ENCODE data around the gene FAM83D.
A peak's percentile ranks its signal among the peaks of the same experiment; 100 is the strongest.
"Not testable (repeated sequence)": the region's sequence is repeated elsewhere in the genome, so short reads cannot be mapped to it uniquely, and the experiment has no call there.

Gene FAM83D

DNA sequence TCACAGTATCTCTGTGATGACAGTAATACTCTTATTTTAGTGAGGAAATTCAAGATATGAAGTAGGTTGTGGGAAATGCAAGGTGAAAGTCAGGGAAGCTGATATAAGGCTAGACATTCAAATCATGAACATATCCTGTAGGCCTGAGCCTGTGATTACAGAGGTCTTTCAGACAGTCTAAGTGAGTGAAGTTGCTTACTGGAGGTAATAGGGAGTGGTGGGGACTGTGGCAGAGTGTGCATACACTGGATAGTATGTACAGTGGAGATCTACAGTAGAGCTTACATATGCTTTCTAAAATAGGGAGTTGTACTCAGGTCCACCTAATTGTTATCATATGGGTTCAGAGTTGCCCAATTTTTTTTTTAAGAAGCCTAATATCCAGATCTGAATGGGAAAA lies 39.0 kb downstream of the FAM83D start:
- DNase-seq (ENCODE audit: low read depth) = no peak

- no peak for DNase-seq (ENCODE audit: low read depth)
Measured at GRCh38 chr20:38968090-38968489, 41.9 kb downstream of the FAM83D start.

DNA sequence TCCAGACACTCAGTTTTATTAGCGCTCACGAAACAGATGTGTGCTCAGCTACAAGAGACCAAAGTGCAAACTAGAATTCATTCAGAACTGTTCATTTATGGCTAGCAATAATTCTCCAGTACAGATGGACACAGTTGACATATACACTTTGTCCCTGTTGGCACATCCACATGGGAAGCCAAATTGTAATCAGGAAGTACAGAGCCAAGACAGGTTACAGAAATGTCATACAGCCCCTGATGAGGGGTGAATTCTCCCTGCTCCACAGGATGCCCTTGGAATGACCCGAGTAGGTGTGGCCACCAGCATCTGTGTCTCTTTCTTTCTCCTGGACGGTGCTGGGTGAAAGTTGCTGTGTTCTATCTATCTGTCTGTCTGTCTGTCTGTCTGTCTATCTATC lies 43.5 kb downstream of the FAM83D start:
- DNase-seq (ENCODE audit: low read depth) = peak; percentile 62

DNA sequence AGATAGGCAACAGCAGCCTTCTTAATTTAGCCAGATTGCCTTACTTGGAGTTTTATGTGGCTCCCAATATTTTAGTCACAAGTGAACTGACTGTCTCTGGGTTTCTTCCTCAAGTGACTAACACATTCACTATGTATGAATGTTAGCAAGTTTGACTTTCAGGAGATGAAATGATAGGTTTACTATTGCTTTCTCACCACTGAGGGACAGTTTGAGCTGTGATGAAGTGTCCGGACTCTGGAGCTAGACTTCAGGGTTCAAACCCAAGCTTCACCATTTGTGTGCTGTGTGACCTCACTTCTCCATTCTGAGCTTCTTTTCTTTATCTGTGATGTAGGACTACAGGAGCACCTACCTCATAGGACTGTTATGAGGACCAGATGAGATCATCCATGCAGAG lies 44.1 kb downstream of the FAM83D start:
- peak; percentile 97 for DNase-seq (ENCODE audit: low read depth)

GRCh38 chr20:38973107-38973506 lies 46.9 kb downstream of the FAM83D start:
- DNase-seq (ENCODE audit: low read depth) = peak; percentile 16

- peak; percentile 75 for DNase-seq (ENCODE audit: low read depth)
Measured at GRCh38 chr20:38973645-38974044, 47.4 kb downstream of the FAM83D start.

- DNase-seq (ENCODE audit: low read depth) = peak; percentile 62
Measured at GRCh38 chr20:38975539-38976120, 49.4 kb downstream of the FAM83D start.

DNA sequence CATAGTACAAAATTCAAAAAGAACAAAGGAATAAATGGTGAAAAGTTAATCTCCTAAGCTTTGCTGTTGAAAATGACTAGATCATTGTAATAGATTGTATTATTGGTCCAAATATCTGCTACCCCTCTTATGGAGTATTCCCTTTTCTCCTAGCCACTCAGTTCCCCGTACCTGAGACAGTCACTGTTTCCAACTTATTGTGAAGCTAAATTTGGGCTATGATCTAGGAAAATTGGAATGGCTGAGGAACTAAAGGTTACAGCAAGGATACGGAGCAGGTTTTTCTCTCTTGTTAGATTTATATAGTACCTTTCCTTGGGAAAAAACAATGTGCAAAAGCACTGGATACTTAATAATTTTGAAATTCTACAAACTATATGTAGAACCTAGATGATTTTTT lies 53.2 kb downstream of the FAM83D start:
- DNase-seq (ENCODE audit: low read depth) = no peak

GRCh38 chr20:38979842-38980241 lies 53.6 kb downstream of the FAM83D start:
- DNase-seq (ENCODE audit: low read depth) = no peak

DNA sequence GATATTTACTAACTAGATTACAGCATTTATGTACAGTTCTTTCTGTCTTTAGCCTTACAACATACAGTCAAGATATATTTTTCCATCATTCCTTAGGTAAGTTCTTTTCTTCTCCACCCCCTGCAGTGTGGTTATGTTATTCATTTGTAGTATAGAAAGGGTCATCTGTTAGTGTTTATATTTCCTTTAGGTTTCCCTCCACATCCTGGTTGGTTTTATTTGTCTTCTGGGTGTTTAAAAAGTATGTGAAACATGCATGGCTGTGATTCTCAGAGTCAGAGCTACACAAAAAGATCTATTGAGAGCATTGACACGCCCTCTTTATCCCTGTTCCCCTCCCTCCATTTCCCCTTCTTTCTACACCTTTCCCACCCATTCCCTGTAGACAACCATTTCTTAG lies 56.1 kb downstream of the FAM83D start:
- peak; percentile 69 for DNase-seq (ENCODE audit: low read depth)

DNA sequence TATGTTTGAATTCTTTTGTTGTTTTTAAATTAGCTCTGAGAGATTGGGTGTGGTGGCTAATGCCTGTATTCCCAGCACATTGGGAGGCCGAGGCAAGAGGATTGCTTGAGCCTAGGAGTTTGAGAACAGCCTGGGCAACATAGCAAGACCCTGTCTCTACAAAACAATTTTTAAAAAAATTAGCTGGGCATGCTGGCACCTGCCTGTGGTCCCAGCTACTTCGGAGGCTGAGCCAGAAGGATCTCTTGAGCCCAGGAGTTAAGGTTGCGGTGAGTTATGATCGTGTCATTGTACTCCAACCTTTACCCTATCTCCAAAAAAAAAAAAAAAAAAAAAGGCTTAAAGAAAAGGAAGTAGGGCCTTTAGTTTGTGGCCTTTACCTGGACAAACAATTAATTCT lies 58.8 kb downstream of the FAM83D start:
- no peak for DNase-seq (ENCODE audit: low read depth)

GRCh38 chr20:38985603-38986170 lies 59.5 kb downstream of the FAM83D start:
- DNase-seq (ENCODE audit: low read depth) = peak; percentile 95

DNA sequence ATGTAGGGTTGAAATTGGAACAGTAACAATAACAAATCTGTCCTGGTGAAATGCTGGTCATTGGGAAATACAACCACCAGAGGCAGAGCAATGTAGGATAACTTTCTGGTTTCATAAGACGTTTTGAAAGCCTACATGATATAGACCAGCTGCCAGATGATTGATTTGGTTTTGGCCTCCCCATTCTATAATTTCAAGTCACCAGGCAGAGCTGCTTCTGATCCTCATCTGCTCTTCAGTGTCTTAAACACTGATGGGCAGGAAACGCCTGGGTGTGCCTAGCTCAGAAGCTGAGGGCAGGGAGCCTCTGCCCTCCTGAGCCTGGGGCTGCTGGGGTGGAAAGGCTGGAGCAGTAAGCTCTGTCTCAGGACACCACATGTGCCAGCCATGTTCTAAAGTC lies 60.4 kb downstream of the FAM83D start:
- DNase-seq (ENCODE audit: low read depth) = no peak

DNA sequence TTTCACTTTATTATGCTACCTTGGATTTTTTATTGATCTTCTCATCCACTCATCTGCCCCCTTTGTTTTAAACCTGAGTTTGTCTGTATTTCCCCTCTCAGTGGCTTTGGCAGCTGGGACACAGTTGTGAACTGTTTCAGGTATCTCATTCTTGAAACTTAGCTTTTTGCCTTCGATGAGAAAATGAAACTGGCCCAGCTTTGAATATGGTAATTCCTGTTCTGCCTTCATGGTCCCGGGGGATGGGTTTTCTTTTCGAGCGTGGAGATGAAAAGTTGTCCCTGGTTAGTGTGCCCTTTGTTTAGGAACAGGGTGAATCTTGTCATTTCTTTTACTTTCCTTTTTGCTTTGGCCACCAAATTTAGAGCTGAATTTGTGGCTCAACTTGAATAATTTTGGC lies 61.6 kb downstream of the FAM83D start:
- DNase-seq (ENCODE audit: low read depth) = no peak

DNA sequence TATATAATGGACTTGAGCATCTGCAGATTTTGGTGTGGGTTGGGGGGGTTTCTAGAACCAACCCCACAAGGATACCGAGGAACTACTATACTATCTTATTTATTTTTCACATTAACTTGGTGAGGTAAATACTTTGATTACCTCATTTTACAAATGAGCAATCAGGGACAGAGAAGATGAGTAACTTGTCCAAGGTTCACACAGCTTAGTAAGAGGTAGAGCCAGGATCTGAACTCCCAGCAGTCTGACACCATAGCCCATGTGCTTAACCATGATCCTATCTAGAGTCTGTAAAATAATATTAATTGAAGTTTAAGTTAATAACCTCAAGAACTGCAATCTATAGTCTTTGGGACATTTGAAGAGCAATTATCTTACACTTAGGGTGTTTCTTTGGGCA lies 64.5 kb downstream of the FAM83D start:
- no peak for DNase-seq (ENCODE audit: low read depth)

DNA sequence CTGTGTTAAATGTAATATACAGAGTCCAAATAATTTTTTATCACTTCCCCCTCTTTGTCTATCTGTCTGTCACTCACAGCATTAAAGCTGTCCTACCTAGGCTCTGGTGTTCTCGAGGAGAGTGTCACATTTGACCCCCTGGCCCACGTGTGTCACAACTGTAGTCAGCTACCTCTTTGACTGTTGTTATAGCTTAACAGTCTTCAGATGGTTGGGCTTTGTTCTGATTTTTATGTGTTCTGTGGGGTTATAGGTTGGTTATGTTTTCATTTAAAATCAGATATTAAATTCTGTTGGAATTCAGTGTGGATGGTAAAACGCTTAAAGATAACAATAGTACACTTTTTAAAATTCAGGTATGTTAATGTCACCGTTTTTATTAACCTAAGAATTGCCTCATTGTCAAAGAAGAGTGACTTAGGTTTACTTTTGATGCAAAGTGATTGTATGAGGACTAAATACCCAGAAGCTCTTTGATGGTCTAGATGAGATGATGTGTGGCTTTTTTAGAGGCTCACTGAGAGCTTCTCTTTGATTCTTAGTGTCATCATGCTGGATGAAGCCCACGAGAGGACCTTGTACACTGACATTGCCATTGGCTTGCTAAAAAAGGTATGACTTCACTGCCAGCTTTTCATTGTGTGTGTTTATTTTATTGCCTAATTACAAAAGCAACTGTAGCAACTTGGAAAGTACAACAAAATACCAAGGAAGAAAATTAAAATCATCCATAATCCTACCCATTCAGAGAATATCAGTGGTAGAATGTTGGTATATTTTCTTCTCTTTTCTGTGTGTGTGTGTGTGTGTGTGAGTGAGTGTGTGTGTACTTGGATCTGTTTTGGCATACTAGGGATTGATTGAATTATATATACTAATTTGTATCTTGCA lies 65.8 kb downstream of the FAM83D start:
- DNase-seq (ENCODE audit: low read depth) = no peak

DNA sequence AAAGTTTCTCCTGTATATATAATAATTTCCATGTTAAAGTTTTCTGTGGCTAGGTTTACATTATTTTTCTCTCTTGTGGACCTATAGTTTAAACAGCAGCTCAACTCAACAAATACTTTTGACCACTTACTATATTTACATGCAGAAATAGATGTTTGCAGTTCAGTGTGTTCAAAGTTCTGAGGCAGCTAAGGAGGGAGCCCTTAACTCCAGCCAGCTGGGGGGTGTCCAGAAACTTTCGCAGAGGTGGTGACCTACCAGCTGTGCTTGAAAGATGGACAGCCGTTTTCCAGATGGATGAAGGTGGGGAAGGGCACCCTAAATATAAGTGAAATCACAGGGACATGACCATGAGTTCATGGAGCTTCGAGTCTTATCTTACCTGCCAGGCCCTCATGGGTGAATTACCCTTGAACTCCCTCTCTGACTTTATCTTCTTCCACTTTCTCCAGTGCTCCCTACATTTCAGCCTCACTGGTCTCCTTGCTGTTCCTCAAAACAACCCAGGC lies 69.4 kb downstream of the FAM83D start:
- no peak for DNase-seq (ENCODE audit: low read depth)

- not testable (repeated sequence) for DNase-seq (ENCODE audit: low read depth)
Measured at GRCh38 chr20:38996866-38997265, 70.6 kb downstream of the FAM83D start.

- DNase-seq (ENCODE audit: low read depth) = no peak
Measured at GRCh38 chr20:38997622-38998021, 71.4 kb downstream of the FAM83D start.

GRCh38 chr20:38999217-38999616 lies 73.0 kb downstream of the FAM83D start:
- DNase-seq (ENCODE audit: low read depth) = no peak

DNA sequence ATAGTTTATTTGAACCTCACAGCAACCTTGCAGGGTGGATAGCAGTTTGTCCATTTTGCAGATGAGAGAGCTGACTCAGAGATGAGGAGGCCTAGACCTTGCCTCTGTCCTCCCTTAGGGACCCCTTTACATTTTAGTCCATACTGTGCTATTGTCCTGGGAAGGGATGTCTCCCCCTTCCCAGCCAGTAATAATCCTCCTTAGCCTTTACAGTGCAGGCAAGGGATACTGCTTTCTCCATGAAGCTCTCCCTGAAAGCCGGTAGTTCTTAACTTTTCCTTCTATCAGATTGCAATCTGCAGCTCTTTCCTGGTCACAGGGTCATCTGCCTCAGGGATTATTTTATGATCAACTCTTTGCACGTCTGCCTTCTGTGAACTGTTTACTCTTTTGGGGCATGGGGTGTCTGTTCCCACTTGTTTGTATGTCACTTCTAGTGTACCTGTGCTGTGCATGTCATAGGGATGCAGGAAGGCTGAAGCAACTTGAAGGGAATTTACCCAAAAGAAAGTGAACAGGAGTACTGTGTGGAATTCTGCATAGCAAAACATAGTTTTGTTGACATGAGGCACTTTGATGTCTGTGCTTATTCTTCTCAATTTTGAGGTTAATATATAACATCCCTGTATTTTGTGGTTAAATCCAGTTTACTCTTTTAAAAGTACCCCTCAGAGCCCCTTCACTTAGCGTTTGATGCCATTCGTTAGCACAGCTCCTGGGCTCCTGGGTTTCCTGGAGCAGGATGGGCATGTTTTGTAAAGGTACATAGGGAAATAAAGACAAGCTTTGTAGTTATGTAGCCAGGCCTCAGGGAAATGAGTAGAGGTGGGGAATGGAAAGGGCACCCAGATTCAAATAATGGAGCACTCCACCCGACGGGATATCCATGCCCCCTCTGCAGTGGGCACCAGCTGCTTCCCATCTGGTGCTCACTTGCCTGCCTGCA lies 74.0 kb downstream of the FAM83D start:
- DNase-seq (ENCODE audit: low read depth) = no peak
